Mesothelial cell of epicardium (in vitro differentiated cells): Measurements from ENCODE around the gene CLASP1. TPM values are rescaled to one million over a fixed set of nuclear protein-coding genes. Genes with fewer than 3 reads are reported as not detected.
A peak's percentile ranks its signal among the peaks of the same experiment; 100 is the strongest.

ENCODE experiments used
- DNase-seq, 2 experiments: peaks; one replicate each; pipeline ENCODE4 v3.0.0; 2021; ENCODE audit warnings: low spot score in 2 of 2; ENCODE audit not compliant: unreplicated experiment in 2 of 2
- H3K27ac Mint-ChIP-seq: 2 replicates; pipeline ENCODE4 v1.8.0; 2021; ENCODE audit warnings: mixed read lengths
- H3K27me3 Mint-ChIP-seq: 2 replicates; pipeline ENCODE4 v1.8.0; 2021; ENCODE audit warnings: low read depth, mixed read lengths
- H3K36me3 Mint-ChIP-seq: 2 replicates; pipeline ENCODE4 v1.8.0; 2021; ENCODE audit warnings: mixed read lengths
- H3K4me1 Mint-ChIP-seq: 2 replicates; pipeline ENCODE4 v1.8.0; 2021; ENCODE audit warnings: mixed read lengths
- H3K4me3 Mint-ChIP-seq: 2 replicates; pipeline ENCODE4 v1.8.0; 2021; ENCODE audit warnings: mild to moderate bottlenecking, moderate library complexity, mixed read lengths
- H3K9me3 Mint-ChIP-seq: 2 replicates; pipeline ENCODE4 v1.8.0; 2021; ENCODE audit warnings: mixed read lengths
- total RNA-seq: library from RNA; stranded (reverse); gene quantifications from 3 replicates; pipeline ENCODE4 v1.2.1, GENCODE V29; 2021
- TF ChIP-seq, protein P1 (sequence below): fragments of 200-600 bp; sonication (generic); IDR thresholded peaks from one replicate; pipeline ENCODE4 v1.5.0; 2021; ENCODE audit warnings: antibody characterized with exemption; ENCODE audit not compliant: unreplicated experiment

CLASP1 gene
- total RNA-seq, 1 donor from 2014 or later: 99.8 TPM

DNA sequence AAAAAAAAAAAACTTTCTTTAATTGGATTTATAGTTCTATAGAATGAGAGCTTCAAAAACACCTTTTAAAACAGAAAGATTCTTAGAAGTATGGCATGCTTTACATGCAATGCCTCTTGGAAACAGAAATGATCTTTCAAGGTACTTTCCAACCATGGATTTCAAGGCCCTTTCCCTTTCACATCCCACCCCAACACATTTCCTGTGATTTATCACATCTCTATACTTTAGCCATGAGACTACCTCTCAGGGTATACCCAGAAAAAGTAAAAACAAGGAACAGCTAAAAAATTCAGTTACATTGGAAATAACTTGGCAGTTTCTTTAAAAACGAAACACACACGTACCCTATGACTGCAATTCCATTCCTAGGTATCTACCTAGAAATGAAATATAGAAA lies 103.3 kb downstream of the CLASP1 start:
- H3K4me3 Mint-ChIP-seq: no peak overlapping the region
- H3K9me3 Mint-ChIP-seq: peaks cover 31% of the 10 kb centered on the region
- no peak for DNase-seq
- H3K4me1 Mint-ChIP-seq: peaks cover 2% of the 10 kb centered on the region
- TF ChIP-seq, protein P1, sequence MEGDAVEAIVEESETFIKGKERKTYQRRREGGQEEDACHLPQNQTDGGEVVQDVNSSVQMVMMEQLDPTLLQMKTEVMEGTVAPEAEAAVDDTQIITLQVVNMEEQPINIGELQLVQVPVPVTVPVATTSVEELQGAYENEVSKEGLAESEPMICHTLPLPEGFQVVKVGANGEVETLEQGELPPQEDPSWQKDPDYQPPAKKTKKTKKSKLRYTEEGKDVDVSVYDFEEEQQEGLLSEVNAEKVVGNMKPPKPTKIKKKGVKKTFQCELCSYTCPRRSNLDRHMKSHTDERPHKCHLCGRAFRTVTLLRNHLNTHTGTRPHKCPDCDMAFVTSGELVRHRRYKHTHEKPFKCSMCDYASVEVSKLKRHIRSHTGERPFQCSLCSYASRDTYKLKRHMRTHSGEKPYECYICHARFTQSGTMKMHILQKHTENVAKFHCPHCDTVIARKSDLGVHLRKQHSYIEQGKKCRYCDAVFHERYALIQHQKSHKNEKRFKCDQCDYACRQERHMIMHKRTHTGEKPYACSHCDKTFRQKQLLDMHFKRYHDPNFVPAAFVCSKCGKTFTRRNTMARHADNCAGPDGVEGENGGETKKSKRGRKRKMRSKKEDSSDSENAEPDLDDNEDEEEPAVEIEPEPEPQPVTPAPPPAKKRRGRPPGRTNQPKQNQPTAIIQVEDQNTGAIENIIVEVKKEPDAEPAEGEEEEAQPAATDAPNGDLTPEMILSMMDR: no peak
- H3K36me3 Mint-ChIP-seq: peaks cover 26% of the 10 kb centered on the region
- H3K27me3 Mint-ChIP-seq: no peaks in the 10 kb centered on the region
- H3K27ac Mint-ChIP-seq: no peak overlapping the region

- TF ChIP-seq, protein P1: no peak
- Mint-ChIP-seq H3K27me3 (no peaks in the 10 kb centered on the region), H3K4me3 (no peak overlapping the region), H3K4me1 (peaks cover 2% of the 10 kb centered on the region), H3K27ac (no peak overlapping the region), H3K9me3 (peaks cover 24% of the 10 kb centered on the region), H3K36me3 (peaks cover 21% of the 10 kb centered on the region)
- no peak for DNase-seq
Observed at GRCh38 chr2:121545257-121545656, 104.0 kb downstream of the CLASP1 start.

DNA sequence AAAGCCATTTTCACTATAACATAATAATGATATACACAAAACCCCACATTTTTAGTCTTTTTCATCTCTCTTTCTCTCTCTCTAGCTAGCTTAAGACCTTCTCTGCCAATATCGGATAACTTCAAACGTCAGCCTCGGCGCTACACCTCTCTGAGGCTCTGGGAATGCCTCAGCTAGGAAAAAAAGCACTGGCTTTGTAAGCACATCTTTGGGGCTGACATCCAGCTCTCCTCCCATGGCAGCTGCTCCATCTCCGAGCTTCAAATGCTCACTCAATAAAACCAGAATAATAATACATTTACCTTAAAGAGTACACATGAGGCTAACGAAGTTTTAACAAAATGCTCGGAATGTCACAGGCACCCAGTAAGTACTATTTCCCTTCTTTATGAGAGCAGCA lies 107.8 kb downstream of the CLASP1 start:
- Mint-ChIP-seq H3K27me3 (no peaks in the 10 kb centered on the region), H3K9me3 (no peaks in the 10 kb centered on the region), H3K27ac (no peak overlapping the region), H3K36me3 (no peaks in the 10 kb centered on the region), H3K4me1 (peaks cover 4% of the 10 kb centered on the region), H3K4me3 (no peak overlapping the region)
- TF ChIP-seq, protein P1: no peak
- DNase-seq: no peak

DNA sequence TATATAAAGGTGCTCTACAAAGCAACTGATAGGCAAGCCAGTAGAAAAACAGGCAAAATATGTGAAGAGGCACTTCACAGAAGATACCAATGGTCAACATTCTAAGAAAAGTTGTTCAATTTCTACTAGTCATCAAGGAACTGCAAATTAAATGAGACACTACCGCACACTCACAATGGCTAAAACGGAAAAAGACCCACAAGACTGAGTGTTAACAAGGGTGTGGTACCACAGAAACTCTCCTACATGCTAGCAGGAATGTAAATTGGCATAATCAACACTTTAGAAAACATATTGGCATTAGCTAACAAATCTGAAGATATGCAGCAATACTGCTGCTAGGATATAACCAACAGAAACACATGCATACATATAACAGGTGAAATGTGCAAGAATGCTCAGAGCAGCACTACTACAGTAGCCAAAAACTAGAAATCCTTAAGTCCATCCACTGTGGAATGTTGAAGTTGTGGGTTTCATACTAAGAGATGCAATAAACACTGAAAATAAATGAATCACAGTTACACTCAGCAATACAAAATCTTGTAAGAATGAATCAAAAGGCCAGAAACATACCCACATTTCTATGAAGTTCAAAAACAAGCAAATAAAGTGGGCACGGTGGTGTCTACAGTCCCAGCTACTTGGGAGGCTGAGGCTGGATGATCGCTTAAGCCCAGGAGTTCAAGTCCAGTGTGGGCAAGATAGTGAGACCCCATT lies 109.4 kb downstream of the CLASP1 start:
- no peaks in the 10 kb centered on the region for H3K27me3 Mint-ChIP-seq
- H3K4me3 Mint-ChIP-seq: no peak overlapping the region
- H3K9me3 Mint-ChIP-seq: no peaks in the 10 kb centered on the region
- no peaks in the 10 kb centered on the region for H3K36me3 Mint-ChIP-seq
- DNase-seq: no peak
- peaks cover 4% of the 10 kb centered on the region for H3K4me1 Mint-ChIP-seq
- TF ChIP-seq, protein P1: no peak
- no peak overlapping the region for H3K27ac Mint-ChIP-seq

- Mint-ChIP-seq H3K27ac (peak overlapping the region; percentile 31), H3K36me3 (no peaks in the 10 kb centered on the region), H3K4me3 (no peak overlapping the region), H3K4me1 (peaks cover 23% of the 10 kb centered on the region), H3K27me3 (no peaks in the 10 kb centered on the region), H3K9me3 (no peaks in the 10 kb centered on the region)
- TF ChIP-seq, protein P1: no peak
- DNase-seq: no peak
Observed at GRCh38 chr2:121536850-121537557, 112.3 kb downstream of the CLASP1 start.
